HG03135 (cell line): ENCODE data around the gene CAMK2G.
A peak's percentile ranks its signal among the peaks of the same experiment; 100 is the strongest.

Source experiments
- ATAC-seq: cut with Tn5 transposase; IDR thresholded peaks from one replicate; pipeline ENCODE4 v1.9.1; 2021; ENCODE audit warnings: mild to moderate bottlenecking, moderate library complexity; ENCODE audit not compliant: unreplicated experiment

The CAMK2G gene

DNA sequence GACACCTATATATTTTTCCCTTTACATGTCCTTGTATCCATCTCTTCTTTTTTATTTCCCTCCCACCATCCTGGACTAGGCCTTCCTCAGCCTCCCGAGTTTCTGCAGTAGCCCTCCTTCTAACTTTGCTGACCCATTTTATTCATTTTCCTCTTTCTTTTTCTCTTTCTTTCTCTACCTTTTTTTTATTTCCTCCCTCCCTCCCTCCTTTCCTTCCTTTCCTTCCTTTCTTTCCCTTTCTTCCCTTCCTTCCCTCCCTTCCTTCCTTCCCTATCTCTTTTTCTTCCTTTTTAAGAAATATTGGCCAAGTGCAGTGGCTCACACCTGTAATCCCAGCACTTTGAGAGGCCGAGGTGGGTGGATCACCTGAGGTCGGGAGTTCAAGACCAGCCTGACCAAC, 9.7 kb upstream of the CAMK2G start:
- ATAC-seq = no peak

DNA sequence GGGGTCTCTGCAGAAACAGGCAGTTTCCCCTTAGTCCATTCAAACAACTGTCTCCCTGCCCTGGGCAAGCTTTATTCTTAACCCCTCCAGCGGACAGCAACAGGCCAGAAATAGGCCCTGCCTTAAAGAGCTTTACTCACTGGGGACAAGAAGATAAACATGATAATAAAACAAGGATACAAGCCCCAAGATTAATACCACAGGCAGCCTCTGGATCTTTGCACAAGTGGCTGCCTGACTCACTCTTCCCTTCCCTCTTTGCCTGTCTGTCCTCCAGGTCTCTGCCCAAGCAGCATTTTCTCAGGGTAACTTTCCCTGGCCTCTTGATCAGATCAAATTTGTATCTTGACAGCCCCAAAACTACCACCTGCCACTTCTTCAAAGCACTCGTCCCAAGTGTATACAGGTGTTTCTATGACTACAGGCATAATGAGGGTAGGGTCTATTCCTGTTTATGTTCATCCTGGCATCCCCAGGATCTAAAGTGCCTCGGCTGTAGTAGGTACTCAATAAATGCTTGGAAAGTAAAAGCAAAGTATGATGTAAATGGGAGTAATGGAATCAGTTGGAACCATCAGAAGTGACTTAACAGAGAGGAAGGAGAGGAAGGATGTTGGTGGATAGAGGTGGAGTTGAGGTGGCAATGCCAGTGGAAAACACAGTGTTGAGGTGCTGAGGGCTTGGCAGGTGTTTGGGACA, 7.0 kb upstream of the CAMK2G start:
- ATAC-seq = no peak

DNA sequence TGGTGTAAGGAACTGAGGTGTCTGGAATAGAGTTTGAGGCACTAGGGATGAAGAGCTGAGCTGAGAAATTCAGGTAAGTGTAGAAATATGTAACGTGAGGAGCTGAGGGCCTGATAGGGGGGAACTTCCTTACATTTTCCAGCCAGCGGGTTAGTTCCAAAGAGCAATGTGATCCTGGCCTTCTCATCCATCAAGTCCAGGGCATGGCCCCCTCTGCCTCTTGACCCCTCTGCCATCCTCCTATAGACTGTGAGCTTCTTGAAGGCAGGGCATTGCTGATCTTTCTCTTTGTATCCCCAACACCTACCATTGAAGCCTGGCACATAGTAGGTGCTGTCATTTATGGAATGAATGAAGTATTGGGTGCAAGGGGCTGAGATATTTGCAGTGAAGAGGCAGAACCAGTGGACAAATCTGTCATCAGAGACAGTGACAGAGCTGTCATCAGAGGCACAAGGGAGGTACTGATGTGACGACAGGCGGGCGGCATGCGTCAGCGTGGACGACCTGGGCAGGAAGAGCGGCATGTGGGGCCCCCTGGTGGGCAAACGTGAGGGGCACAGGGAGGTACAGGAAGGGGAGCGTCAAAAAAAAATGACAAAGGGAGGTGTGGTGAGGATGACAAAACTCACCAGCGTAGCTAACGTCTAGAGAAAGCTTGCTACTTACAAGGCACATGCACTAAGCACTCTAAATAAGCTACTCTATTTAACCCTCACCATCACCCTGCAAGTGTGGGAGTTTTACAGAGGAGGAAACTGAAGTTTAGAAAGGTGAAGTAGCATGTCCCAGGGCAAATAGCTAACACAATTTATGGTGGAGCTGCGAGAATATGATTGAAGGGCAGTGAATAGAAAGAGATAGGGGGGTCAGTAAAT, 5.2 kb upstream of the CAMK2G start:
- peak; percentile 77 for ATAC-seq

DNA sequence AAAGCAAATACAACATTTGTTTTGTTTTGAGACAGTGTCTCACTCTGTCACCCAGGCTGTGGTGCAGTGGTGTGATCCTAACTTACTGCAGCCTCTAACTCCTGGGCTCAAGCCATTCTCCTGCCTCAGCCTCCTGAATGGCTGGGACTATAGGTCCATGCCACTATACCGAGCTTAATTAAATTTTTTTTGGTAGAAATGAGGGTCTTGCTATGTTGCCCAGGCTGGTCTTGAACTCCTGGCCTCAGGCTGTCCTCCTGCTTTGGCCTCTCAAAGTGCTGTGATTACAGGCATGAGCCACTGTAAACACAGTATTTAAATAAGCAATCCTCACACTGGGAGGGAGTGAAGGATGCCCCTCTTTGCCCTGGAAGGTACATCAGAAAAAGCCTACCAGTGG, 4.0 kb upstream of the CAMK2G start:
- ATAC-seq = no peak

DNA sequence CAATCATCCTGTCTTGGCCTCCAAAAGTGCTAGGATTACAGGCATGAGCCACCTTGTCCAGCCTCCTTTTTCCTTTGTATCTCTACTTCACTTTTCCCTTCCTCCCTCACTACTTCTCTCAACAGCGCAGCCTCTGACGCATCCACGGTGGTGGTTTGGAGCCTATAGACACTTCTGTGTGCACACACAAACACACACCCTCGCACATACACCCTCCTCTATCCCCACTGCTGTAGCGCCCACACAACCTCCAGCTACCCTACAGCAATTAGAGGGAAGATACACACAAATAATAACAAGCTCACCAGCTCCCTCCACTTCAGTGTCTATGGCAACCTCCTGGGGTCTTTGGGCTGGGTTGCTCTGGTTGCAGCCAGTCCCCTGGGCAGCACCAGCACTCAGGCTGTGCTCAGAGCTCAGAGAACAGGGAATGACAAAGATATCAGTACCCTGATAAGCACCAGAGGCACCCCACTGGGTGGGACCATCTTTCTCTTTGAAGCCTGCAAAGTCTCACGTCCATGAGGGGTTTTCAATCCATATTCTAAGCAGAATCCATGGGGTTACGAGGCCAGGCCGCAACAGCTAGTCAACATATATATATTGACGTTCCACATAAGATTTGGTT, 3.3 kb upstream of the CAMK2G start:
- no peak for ATAC-seq

DNA sequence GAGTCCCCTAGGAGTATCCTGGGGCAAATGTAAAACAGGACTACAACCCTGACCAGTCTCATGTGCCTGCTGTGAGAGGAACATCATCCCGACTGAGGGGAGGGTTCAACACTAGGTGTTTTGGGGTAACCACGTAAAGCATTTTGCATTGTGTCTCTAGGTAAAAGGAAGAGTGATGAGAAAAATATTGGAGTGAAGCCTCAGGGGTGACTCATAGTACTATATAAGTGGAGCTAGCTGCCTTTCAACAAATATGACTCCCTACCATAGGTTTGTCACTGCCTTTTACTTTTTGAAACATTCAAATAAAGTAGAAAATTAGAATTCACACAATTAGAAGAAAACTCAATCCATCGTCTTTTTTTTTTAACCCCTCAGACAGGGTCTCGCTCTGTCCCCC, 2.6 kb upstream of the CAMK2G start:
- no peak for ATAC-seq

DNA sequence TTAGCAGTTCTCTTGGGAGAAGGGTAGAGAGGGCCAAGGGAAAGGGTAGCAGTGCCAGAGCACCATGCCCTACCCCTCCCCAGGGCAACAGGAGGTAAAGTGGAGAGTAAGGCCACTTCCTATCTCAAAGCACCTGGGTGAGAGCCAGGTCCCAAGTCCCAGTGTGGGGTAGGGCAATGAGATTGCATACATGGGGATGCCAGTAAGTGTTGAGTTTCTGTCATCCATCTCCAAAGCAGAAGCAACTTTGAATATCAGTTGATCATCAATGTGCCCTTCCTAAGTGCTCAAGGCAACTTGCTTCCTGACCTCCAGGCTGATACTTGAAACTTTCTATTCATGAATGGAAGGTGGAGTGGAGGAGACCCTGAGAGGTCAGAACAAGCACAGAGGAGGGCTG, 2.2 kb upstream of the CAMK2G start:
- ATAC-seq = no peak

DNA sequence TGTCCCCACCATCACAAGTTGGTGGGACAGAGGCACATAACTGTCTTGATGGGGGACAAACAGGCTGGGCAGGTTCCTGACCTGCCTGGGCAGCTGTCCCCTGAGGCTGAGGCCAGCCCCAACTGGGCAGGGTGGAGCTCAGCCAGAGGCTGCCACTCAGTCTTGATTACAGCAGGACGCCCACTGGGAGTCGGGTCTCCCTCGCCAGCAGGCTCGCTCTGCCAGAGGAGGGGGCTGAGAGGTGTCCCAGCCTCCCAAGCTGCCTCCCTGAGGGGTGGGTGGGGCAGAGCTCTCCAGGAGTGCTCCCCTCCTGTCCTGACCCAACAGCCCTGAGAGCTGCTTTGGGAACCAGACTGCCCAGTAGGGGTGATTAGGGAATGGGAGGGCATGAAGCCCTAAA, 1.8 kb upstream of the CAMK2G start:
- ATAC-seq = no peak

DNA sequence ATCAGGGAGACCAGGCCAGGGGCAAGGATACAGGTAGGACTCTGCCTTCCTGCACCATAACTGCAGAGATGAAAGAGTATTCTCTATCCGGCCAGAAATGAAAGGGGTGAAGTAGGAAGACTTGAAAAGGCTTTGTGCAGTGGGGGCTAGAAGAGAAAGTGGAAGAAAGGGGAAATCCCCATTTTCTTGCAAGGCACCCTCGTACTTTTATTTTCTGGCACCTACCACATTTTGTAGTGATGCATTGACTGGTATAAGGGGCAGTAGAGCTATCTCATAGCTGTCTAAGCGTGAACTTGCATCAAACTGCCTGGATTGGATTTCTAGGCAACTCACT, 752 bp upstream of the CAMK2G start:
- peak; percentile 17 for ATAC-seq

DNA sequence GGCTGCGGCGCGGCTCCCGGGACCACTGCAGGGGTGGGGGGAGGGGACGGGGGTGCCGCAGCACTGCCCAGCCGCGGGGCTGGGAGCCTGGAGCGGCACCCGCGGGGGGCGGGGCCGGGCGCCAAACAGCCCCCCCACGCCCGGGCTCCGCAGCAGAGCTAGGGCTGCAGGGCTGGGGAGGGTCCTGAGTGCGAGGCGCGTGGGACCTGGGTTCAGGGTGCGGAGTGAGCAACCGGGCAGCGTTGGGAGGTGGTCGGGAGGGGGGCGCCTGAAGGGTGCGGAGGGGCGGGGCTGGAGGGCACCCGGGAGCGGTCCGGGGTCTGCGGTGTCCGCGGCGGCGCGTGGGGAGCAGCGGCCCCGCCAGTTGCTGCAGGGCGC, 528 bp downstream of the CAMK2G start:
- no peak for ATAC-seq

DNA sequence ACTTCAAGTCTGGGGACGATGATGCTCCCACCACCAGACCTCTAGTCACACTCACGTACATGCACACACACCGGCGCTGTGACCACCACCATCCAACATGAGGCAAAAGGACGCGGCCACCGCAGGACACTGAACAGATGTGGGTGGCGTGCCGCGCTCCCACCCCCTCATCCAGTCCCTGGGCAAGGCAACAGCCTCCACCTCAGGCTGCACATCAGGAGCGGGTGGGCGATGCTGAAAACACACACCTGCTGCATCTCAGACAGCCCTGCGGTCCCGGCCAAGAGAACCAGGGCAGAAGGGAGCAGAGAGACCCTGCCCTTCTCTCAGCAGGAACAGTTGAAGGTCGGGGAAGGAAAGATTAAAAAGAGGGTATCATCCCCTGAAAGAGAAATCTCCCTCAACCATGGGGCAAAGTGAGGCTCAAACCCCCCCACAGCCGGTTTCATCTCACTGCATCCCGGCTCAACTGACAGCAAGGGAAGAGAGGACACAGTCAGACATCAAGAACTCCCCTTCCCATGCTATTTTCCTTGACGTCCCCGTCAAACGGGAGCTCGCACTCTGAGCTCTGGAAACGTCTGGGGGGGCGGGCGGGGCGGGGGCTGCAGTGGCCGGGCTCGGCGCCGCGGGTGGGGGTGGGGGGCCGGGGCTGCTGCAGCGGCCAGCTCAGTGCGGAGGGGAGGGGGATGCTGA, 1.1 kb downstream of the CAMK2G start:
- ATAC-seq = no peak

DNA sequence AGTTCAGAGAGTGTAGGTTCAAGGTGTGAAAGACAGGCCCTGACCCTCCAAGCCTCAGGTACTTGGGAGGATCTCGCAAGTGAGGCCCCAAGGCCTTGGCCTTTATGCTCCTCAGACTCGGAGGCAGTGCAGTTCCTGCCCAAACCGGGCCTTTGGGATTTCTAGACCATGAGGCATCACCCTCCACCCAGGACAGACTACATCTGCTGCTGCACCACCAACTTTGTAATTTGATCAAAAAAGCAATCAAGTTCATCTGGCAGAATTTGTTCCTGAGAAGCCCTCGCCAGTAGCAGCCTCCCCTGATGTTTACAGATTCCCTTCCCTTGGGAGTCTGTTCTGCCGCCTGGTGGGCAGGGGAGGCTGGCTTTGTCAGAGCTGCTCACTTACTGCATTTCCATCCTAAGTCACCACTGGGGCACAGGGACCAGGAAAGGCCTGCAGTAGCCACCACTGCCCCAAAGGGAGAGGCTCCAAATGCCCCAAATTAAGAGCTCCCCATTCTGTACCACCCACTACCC, 2.1 kb downstream of the CAMK2G start:
- ATAC-seq = no peak

DNA sequence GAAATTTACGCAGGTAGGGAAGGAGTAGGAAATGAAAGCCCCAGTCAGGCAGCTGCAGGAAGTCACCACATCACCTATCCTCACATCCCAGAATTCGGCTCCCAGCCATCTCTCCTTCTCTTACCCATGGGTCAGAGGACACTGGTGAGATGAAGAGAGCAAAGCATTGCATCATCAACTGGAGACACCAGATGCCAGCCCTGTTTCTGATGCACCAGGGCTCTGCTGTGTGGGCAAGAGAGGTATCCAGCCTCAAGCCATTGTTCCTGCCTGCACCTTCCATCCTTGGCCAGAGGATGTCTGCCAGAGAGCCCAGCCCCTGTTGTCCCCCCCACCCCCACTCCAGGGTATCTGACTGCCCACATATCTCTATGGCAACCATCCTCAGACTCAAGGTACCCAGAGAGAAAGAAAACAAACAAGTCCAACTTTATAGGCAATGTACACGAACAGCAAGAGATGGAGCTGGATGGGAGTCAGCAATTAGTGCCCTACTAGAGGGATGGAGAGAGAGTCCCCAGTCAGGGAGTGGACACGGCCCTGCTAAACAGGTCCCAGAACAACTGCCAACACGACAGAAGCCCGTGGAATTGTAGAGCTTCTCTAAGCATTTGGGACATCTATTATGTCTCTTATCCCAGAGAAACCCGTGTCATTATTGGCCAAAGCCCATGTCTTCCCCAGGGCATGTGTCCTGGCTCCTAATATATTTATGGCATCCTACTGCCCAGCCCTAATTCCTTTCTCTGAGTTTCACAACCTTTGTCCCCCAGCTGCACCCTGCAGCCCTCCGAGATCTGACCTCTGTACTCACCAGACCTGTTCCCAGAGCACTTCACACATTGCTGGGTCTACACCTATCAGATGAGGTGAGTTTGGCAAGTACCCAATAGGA, 2.8 kb downstream of the CAMK2G start:
- no peak for ATAC-seq

DNA sequence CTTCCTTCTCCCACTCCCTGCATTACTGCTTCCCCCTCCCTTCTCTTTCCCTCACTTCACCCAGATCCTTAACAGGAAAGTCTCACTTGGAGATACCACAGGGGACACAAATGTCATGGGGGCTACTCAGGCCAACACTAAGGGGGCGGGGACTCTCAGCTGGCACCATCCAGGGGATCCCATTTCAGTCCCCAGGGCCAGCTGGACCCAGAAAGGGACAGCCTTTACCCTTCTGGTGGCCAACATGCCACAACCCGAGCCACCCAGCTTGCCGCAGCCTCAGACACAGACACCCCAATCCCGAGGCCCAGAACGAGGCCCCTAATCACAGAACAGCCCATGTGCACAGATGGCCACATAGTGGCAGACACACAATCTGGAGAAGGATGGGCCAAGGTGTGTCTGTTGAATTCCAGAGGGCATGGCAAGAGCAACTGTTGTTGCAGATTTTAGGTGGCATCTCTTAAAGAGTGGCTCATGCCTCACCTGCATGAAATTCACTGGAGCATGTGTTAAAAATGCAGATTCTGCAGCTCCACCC, 5.6 kb downstream of the CAMK2G start:
- no peak for ATAC-seq

DNA sequence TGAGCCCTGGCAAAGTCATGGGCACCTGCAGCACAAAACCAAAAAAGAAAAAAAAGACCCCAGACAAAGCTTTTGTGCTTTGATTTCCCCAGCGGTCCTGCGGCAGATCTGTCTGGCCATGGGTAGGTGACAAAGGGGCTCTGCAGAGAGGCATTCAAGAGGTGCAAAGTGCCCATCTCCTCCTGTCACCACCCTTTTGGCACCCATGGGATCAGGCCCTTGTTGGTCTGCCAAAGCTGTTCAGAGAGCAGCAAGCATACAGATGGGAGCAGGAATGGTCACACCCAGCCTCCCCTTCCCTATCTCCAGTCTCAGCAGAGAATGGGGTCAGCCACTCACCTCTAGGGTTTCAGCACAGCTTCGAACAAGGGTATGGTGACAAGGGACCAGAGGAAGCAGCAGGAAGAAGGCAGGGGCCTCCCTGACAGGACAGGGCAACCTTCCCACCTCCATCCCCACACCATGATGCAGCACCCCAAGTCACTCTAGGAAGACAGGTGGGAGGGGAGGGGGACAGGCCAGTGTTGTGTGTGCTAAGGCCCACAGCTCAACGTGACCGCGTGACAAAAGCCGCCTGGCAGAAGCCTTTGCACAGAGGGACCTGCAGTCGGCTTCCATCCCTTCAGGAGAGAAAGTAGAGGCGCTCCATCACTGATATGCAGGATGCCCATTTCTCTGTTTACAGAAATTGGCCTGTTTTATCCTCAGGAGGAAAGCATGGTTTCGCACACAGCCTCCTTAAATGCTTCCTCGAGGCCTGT, 6.3 kb downstream of the CAMK2G start:
- ATAC-seq = no peak

DNA sequence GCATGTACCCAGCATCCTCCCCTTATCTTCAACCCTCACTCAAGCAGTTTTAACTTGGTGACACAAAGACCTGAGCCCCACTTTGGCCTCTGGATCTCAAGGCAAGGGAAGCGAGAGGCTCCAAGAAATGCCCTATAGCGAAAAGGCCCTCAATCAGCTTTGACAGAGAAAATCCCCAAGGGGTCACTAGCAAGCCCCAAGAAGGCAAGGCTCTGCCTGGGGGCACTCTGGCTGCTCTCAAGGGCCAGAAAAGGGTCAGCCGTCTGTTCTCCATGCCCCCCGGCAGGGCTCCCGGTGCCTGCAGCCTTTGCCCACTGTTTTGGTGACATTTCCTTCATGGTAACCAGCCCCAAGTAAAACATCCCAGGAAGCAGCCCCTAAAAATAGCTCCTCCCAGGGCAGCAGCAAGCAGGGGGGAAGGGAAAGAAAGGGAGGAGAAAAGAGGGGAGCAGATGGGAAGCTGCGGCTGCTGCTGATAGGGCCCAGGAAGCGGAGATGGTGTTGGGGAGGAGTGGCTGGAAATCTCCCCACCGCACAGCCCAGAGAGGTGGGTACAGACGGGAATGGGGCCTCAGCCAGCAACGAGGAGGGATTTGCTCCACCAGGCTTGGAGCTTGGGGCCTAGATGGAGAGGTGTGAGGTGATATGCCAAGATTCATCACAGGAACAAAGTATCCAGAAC, 7.1 kb downstream of the CAMK2G start:
- ATAC-seq = no peak

DNA sequence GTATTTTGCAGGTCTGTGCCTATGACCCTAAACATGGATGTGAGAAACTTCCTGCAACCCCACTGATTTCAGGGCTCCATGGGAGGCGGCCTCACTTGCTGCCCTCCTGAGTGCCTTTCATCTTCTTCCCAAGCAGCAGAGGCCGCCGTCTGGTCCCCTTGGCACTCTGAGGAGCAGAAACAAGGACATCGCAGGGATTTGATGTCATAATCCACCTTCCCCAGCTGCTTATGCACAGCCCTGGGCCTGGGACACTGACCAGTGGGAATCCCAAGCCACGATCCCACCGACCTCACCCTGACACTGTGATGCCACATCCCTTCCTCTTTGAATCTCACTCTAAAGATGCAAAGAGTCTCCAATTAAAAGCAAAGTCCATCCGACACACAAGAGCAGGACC, 7.7 kb downstream of the CAMK2G start:
- no peak for ATAC-seq
